Naive thymus-derived CD8-positive, alpha-beta T cell (primary cell): ENCODE measurements around the gene ORAI3. TPM values are rescaled to one million over a fixed set of nuclear protein-coding genes. Genes with fewer than 3 reads are reported as not detected.
A peak's percentile ranks its signal among the peaks of the same experiment; 100 is the strongest.

ENCODE experiments used
- ATAC-seq, 2 donors: fragments of 150-1000 bp; cut with Tn5 transposase in 1 of 2; sonication (Bioruptor Pico), chemical (Tn5 transposase) in 1 of 2; 1 replicate in 1 of 2; 2 replicates in 1 of 2; pipeline ENCODE4 v1.10.0; 2021; ENCODE audit warnings: mild to moderate bottlenecking in 2 of 2, moderate library complexity in 2 of 2
- POLR2A ChIA-PET: fragments of 350-600 bp; sonication (Branson Sonifier 250); formaldehyde crosslinking; loops from one replicate; lab custom pipeline; 2021; ENCODE audit warnings: antibody characterized with exemption; lab: Charles Lee
- DNase-seq, 10 donors: peaks; one replicate each; pipeline versions ENCODE4 v3.0.0 to v3.0.0-alpha.2; 2020 to 2022
- H3K27ac Mint-ChIP-seq, 10 donors: one replicate each; pipeline ENCODE4 v1.8.0; 2020 to 2022; ENCODE audit warnings: mild to moderate bottlenecking in 10 of 10, mixed read lengths in 10 of 10, moderate library complexity in 4 of 10, inconsistent platforms in 1 of 10
- H3K27me3 Mint-ChIP-seq, 5 donors: one replicate each; pipeline ENCODE4 v1.8.0; 2021 to 2022; ENCODE audit warnings: mixed read lengths in 5 of 5
- H3K36me3 Mint-ChIP-seq, 3 donors: one replicate each; pipeline ENCODE4 v1.8.0; 2020 to 2022; ENCODE audit warnings: mixed read lengths in 3 of 3, mild to moderate bottlenecking in 2 of 3, inconsistent platforms in 1 of 3
- H3K4me1 Mint-ChIP-seq, 4 donors: one replicate each; pipeline ENCODE4 v1.8.0; 2021 to 2022; ENCODE audit warnings: mixed read lengths in 4 of 4
- H3K4me3 Mint-ChIP-seq, 10 donors: one replicate each; pipeline ENCODE4 v1.8.0; 2020 to 2022; ENCODE audit warnings: mild to moderate bottlenecking in 10 of 10, mixed read lengths in 10 of 10, moderate library complexity in 6 of 10, inconsistent platforms in 1 of 10
- H3K9me3 Mint-ChIP-seq, 9 donors: one replicate each; pipeline ENCODE4 v1.8.0; 2020 to 2022; ENCODE audit warnings: mixed read lengths in 9 of 9, mild to moderate bottlenecking in 3 of 9, inconsistent platforms in 1 of 9, moderate library complexity in 1 of 9
- polyA plus RNA-seq, 3 donors: library from polyadenylated mRNA; unstranded; fragments of 300-500 nt; fragmentation: Illumina TruSeq; gene quantifications; one replicate each; pipeline ENCODE4 v1.2.3, GENCODE V29; 2021
- total RNA-seq, 8 experiments: library from RNA in 2 of 8; stranded (reverse) in 2 of 8; gene quantifications; one replicate each; pipeline ENCODE4 v1.2.3 and lab custom pipeline; 2021 to 2026

Gene ORAI3
- total and polyA plus RNA-seq, 5 experiments from 2014 or later = 15.2 to 20.8 (median 16.0) TPM

DNA sequence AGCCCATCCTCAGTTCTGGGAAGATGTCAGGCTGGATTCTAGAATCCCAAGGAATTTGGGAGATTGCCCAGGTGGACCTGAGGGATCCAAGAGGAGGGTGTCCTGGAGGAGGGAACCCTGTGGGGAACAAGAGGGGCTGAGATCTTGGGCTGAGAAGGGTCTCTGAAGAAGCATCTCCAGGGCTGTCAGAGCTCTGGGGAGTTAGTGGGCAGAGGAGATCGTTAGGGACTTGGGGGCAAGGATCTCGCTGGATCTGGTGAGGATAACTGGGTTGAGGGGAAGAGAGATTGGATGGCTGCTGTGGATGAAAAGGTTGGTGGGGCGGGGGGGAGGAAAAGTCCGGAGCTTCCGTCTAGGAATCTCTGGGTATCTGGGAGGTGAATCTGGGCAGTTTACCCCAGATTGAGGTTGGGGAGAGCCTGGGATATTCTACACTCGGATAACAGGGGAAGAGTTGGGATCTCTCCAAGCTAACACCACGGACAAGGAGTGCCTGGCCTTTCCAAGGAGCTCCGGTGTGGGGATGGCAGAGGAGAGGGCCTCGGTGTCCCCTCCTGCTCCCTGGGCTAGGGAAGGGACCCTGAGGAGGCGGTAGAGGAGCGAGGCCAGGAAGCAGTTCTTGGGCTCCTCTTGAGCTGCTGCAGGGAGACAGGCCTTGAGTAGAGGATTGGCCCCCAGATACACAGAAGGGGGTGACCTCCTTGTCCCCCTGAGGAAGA, 23.8 kb upstream of the ORAI3 start:
- Mint-ChIP-seq H3K4me1 (peaks cover 21 to 36% (median 28%) of the 10 kb centered on the region in 4 donors), H3K27me3 (no peaks in the 10 kb centered on the region), H3K36me3 (no peaks in the 10 kb centered on the region), H3K9me3 (no peaks in the 10 kb centered on the region), H3K4me3 (peak overlapping the region; percentile 31 to 81 (median 70)), H3K27ac (peak overlapping the region in 7 of 10 donors; percentile 16 to 76 (median 65))
- no peak for DNase-seq
- ATAC-seq = no peak
- POLR2A ChIA-PET = interaction anchor here (0.8 to 2.3 kb wide), 2 partner anchors 50 to 944 kb away, joined by 3 to 9 read pairs; no protein-coding TSS in a partner anchor

DNA sequence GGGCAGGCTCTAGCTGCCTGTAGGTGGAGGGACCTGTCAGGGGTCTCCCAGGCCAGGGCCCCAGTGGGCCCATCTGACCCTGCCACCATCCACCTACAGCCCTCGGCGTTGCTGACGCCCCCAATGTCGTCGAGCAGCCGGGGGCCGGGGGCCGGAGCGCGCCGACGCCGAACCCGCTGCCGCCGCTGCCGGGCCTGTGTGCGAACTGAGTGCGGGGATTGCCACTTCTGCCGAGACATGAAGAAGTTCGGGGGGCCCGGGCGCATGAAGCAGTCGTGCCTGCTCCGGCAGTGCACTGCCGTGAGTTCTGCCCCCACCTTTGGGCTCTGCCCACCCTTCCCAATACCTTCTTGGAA, 23.3 kb upstream of the ORAI3 start:
- H3K36me3 Mint-ChIP-seq = peaks cover 0 to 3% (median 0%) of the 10 kb centered on the region in 3 donors
- ATAC-seq (no peak), DNase-seq (no peak)
- no peaks in the 10 kb centered on the region for H3K9me3 Mint-ChIP-seq
- POLR2A ChIA-PET = interaction anchor here (0.8 to 1.2 kb wide), 2 partner anchors 21 to 944 kb away, joined by 3 read pairs; no protein-coding TSS in a partner anchor
- peak overlapping the region in 1 of 10 donors; percentile 37 for H3K27ac Mint-ChIP-seq
- H3K4me1 Mint-ChIP-seq = peaks cover 21 to 36% (median 28%) of the 10 kb centered on the region in 4 donors
- peak overlapping the region in 7 of 10 donors; percentile 38 to 86 (median 60) for H3K4me3 Mint-ChIP-seq
- no peaks in the 10 kb centered on the region for H3K27me3 Mint-ChIP-seq

DNA sequence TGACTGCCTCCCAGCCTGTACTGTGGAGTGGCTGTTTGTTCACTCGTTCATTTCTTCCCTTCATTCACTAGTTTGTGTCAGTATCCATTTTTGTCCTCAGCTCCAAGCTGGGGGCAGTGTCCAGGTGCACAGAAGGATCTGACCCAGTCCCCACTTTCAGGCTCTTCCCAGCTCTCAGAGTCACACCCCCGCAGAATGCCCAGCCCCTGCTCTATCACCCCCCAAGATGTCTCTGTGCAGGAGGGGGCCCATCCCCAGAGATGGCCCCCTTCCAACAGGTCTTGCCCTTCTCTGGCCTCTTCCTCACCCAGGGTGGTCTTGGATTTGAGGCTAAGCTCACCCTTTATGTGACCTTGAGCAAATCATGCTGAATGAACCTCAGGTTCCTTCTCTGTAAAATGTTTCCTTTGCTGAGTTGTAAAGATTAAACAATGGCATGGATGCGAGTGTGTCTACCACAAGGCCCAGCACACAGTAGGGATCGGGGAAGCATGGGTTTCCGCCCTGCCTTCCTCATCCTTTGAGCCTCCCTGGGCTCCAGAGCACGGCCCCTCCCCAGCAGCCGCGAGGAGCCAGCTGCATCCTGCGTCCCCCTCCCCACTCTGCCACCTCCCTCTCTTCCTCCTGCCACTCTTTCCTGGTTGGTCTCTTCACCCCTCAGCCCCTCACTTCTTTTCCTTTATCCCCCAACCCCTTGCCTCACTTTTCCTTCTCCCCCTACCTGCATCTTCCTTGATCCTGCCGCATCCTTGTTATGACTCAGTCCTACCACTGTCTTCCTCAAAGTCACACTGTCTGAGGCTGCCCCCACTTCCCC, 22.7 kb upstream of the ORAI3 start:
- no peaks in the 10 kb centered on the region for H3K9me3 Mint-ChIP-seq
- H3K27me3 Mint-ChIP-seq = no peaks in the 10 kb centered on the region
- no peak for DNase-seq
- peak overlapping the region in 5 of 10 donors; percentile 2 to 67 (median 37) for H3K27ac Mint-ChIP-seq
- peak overlapping the region in 8 of 10 donors; percentile 38 to 86 (median 55) for H3K4me3 Mint-ChIP-seq
- peaks cover 0 to 7% (median 0%) of the 10 kb centered on the region in 3 donors for H3K36me3 Mint-ChIP-seq
- H3K4me1 Mint-ChIP-seq = peaks cover 22 to 36% (median 28%) of the 10 kb centered on the region in 4 donors
- ATAC-seq = no peak
- POLR2A ChIA-PET = interaction anchor here (1.2 to 2.0 kb wide), 2 partner anchors 16 to 21 kb away, joined by 3 to 7 read pairs; no protein-coding TSS in a partner anchor

DNA sequence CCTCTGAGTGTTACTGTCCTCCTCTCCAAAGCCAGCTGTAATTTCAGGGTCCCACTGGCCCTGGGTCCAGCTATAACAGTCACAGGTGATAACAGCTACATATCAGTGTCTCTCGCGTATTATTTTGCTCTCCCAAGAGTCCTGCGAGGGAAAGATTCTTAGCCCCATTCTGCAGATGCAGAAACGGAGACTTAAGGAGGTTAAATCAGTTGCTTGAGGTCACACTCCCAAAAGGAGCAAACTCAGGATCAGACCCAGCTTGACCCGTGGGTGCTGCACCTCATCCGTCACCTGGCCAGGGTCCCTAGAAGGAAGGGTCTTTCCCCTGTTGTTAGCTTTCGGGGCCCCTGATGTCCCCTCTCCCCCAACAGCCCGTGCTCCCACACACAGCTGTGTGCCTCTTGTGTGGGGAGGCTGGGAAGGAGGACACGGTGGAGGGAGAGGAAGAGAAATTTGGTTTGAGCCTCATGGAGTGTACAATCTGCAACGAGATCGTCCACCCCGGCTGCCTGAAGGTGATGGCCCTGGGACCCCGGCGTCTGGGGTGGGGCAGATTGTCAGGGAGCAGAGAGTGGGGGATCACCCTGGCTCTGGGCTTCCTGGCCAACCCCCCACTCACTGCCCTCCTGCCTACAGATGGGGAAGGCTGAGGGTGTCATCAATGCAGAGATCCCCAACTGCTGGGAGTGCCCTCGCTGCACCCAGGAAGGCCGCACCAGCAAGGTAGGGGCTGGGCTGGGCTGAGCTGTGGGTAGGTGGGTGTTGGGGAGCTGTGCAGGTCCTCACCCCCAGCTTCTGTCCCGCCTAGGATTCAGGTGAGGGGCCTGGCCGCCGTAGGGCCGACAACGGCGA, 21.7 kb upstream of the ORAI3 start:
- DNase-seq = no peak
- Mint-ChIP-seq H3K4me1 (peaks cover 18 to 32% (median 22%) of the 10 kb centered on the region in 4 donors), H3K27me3 (no peaks in the 10 kb centered on the region), H3K27ac (peak overlapping the region in 4 of 10 donors; percentile 2 to 67 (median 44)), H3K9me3 (no peaks in the 10 kb centered on the region), H3K4me3 (peak overlapping the region in 3 of 10 donors; percentile 26 to 76 (median 49)), H3K36me3 (peaks cover 0 to 7% (median 0%) of the 10 kb centered on the region in 3 donors)
- ATAC-seq = no peak
- POLR2A ChIA-PET = interaction anchor here (1.3 to 2.0 kb wide), 2 partner anchors 15 to 122 kb away, joined by 3 to 7 read pairs; no protein-coding TSS in a partner anchor

DNA sequence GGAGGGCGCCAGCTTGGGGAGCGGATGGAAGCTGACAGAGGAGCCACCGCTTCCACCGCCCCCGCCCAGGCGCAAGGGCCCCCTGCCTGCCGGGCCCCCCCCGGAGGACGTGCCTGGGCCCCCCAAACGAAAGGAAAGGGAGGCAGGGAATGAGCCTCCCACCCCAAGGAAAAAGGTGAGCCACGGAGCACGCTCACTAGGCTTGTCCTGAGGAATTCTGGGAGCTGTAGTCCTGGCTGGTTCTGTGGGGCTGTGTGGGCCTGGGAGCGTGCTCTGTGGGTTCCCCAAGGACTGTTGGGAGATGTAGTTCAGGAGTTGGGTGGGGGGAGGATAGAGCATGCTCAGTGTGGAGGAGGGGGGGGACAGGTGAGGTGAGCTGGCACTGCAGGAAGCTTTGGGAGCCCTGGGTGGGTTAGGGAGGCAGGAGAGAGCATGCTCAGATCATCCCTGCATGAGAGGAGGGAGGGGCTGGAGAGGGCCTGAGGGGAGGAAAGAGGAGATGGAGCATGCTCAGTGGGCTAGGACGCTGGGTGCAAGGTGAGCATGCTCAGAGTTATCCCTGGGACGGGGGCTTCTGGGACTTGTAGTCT, 21.0 kb upstream of the ORAI3 start:
- Mint-ChIP-seq H3K4me3 (no peak overlapping the region), H3K27ac (peak overlapping the region in 2 of 10 donors; percentile 5 to 37), H3K27me3 (no peaks in the 10 kb centered on the region), H3K9me3 (no peaks in the 10 kb centered on the region), H3K4me1 (peaks cover 16 to 32% (median 20%) of the 10 kb centered on the region in 4 donors), H3K36me3 (peaks cover 0 to 15% (median 1%) of the 10 kb centered on the region in 3 donors)
- POLR2A ChIA-PET = interaction anchor here (1.3 to 2.0 kb wide), 2 partner anchors 14 to 122 kb away, joined by 3 to 7 read pairs; no protein-coding TSS in a partner anchor
- ATAC-seq = peak in 1 of 2 donors; percentile 6
- DNase-seq = peak in 2 of 10 donors; percentile 21 to 30

DNA sequence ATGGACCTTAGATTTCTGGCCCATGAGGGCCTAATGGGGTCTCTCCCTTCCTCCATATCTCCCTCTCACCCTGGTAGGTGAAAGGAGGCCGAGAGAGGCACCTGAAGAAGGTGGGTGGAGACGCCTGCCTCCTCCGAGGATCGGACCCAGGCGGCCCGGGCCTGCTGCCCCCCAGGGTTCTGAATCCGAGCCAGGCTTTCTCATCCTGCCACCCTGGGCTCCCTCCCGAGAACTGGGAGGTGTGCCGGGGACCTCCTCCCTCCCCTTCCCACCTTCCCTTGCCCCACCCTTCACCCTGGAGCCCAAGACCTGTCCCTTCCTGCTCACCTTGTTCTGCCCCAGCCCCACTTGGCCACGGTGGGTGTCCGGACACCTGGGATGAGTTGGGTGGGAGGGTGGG, 20.5 kb upstream of the ORAI3 start:
- H3K4me3 Mint-ChIP-seq = no peak overlapping the region

DNA sequence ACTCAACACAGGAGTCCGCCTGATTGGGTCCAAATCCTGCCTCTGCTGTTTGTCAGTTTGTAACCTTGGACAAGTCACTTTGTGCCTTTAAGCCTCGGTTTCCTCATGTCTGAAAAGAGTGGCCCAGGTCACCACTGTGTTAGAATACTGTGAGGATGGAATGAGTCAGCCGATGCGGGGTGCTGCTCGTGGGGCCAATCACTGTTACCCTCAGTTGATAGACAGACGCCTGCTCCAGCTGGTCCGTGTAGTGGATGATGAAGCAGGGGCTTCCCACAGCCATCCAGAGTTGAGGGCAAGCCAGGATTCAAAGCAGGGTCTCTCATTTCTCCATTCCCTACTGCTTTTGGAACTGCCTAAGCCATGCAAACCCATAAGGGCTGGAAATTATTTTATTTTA, 19.7 kb upstream of the ORAI3 start:
- Mint-ChIP-seq H3K4me3 (no peak overlapping the region), H3K27me3 (no peaks in the 10 kb centered on the region), H3K4me1 (peaks cover 14 to 30% (median 20%) of the 10 kb centered on the region in 4 donors), H3K27ac (peak overlapping the region in 1 of 10 donors; percentile 79), H3K9me3 (no peaks in the 10 kb centered on the region), H3K36me3 (peaks cover 0 to 15% (median 1%) of the 10 kb centered on the region in 3 donors)
- no peak for DNase-seq
- no peak for ATAC-seq
- POLR2A ChIA-PET = interaction anchor here (2.0 kb wide), 1 partner anchor 12 kb away, joined by 10 read pairs; no protein-coding TSS in a partner anchor

More for the DNA sequence above, 20.5 kb upstream of the ORAI3 start:
- Mint-ChIP-seq H3K27ac (peak overlapping the region in 1 of 10 donors; percentile 5), H3K9me3 (no peaks in the 10 kb centered on the region), H3K27me3 (no peaks in the 10 kb centered on the region), H3K4me1 (peaks cover 14 to 30% (median 20%) of the 10 kb centered on the region in 4 donors), H3K36me3 (peaks cover 0 to 15% (median 1%) of the 10 kb centered on the region in 3 donors)
- POLR2A ChIA-PET = interaction anchor here (1.3 kb wide), 1 partner anchor 123 kb away, joined by 3 read pairs; no protein-coding TSS in a partner anchor
- DNase-seq = no peak
- no peak for ATAC-seq

DNA sequence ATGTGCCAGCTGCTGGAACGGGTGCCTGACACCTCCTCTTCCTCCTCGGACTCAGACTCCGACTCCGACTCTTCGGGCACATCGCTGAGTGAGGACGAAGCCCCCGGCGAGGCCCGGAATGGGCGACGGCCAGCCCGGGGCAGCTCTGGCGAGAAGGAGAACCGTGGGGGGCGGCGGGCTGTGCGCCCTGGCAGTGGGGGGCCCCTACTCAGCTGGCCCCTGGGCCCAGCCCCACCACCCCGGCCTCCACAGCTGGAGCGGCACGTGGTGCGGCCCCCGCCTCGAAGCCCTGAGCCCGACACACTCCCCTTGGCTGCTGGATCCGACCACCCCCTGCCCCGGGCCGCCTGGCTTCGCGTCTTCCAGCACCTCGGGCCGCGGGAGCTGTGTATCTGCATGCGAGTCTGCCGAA, 18.7 kb upstream of the ORAI3 start:
- POLR2A ChIA-PET = interaction anchor here (2.0 kb wide), 1 partner anchor 11 kb away, joined by 10 read pairs; no protein-coding TSS in a partner anchor
- H3K4me3 Mint-ChIP-seq = no peak overlapping the region

DNA sequence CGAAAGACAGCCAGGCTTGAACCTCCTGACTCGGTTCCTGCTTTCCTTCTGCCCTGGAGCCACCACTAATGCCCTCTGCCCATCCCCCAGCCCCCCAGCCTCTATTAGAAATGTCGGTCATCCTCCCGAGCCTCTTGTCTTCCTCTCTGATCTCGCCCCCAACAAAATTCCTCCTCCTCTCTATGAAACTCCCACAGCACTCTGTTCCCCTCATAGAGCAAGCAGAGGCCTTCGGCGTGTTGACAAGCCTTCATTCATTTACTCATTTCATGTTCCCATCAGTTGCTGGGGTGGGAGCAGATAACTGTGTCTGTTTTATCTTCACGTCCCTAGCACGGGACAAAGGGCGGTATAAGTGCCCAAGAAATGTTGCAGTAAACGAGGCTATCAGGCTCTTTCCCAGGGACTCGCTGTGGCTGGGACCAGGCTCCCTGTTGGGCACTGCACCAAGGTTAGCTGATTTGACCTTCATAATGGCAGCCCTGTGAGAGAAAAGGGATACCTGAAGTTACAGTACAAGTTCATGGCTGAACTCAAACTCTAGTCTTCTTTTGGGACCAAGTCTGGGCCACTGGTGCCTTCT, 17.7 kb upstream of the ORAI3 start:
- H3K9me3 Mint-ChIP-seq = no peaks in the 10 kb centered on the region
- DNase-seq = no peak
- POLR2A ChIA-PET = interaction anchor here (0.6 to 2.0 kb wide), 2 partner anchors 10 to 299 kb away, joined by 3 to 10 read pairs; no protein-coding TSS in a partner anchor
- ATAC-seq = no peak
- no peak overlapping the region for H3K4me3 Mint-ChIP-seq
- no peaks in the 10 kb centered on the region for H3K27me3 Mint-ChIP-seq
- H3K36me3 Mint-ChIP-seq = peaks cover 0 to 15% (median 1%) of the 10 kb centered on the region in 3 donors
- peaks cover 17 to 31% (median 18%) of the 10 kb centered on the region in 4 donors for H3K4me1 Mint-ChIP-seq
- no peak overlapping the region for H3K27ac Mint-ChIP-seq

More for the DNA sequence above, 18.7 kb upstream of the ORAI3 start:
- H3K4me1 Mint-ChIP-seq = peaks cover 16 to 29% (median 19%) of the 10 kb centered on the region in 4 donors
- no peaks in the 10 kb centered on the region for H3K27me3 Mint-ChIP-seq
- H3K36me3 Mint-ChIP-seq = peaks cover 0 to 15% (median 1%) of the 10 kb centered on the region in 3 donors
- no peaks in the 10 kb centered on the region for H3K9me3 Mint-ChIP-seq
- DNase-seq = no peak
- no peak for ATAC-seq
- H3K27ac Mint-ChIP-seq = no peak overlapping the region

DNA sequence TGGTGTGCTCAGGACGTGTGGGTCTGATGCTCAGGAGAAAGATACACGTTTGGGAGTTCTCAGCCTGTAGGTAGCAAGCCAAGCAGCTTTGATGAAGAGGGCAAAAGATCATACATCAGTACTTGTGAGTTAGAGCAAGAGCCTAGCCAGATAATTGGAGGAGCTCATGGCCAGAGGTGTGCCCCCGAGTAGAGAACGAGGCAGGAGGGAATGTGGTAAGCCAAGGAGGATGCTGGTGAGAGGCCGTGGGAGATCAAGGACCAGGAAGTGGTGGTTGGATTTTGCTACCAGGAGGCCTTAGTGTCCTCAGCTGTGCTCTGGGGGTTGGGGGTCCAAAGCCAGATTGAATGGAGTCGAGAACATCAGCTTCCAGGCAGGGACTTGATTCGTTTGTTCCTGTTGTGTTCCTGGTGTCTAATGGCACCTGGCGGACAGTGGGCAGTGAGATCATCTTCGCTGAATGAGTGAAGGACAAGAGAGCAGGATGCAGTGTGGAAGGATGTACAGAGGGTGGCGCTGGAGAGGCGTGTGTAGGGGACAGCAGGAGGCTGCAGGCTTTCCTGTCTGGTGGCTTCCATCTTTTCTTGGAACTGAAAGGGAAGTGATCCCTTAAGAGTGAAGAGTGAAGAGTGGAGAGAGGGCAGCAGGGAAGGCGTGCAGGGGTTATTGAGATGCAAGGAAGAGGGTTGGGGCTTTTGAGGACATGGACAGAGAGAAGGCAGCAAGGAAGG, 13.9 kb upstream of the ORAI3 start:
- POLR2A ChIA-PET = interaction anchor here (1.2 kb wide), 1 partner anchor 15 kb away, joined by 3 read pairs; no protein-coding TSS in a partner anchor
- Mint-ChIP-seq H3K4me3 (no peak overlapping the region), H3K4me1 (peaks cover 11 to 23% (median 17%) of the 10 kb centered on the region in 4 donors), H3K27me3 (no peaks in the 10 kb centered on the region), H3K36me3 (peaks cover 0 to 17% (median 1%) of the 10 kb centered on the region in 3 donors), H3K27ac (peak overlapping the region in 9 of 10 donors; percentile 35 to 88 (median 65)), H3K9me3 (no peaks in the 10 kb centered on the region)
- DNase-seq = peak in 1 of 10 donors; percentile 24
- peak in 1 of 2 donors; percentile 46 for ATAC-seq
